WTC11 (cell line): ENCODE measurements around the gene DUSP6. TPM values are rescaled to one million over a fixed set of nuclear protein-coding genes. Genes with fewer than 3 reads are reported as not detected.

Experiments used
- ATAC-seq: fragments of 200-7000 bp; cut with Tn5 transposase; 2 replicates; pipeline ENCODE4 v1.10.0; 2021; ENCODE audit warnings: mild to moderate bottlenecking, moderate library complexity
- CTCF ChIA-PET: fragments of 300-600 bp; sonication (Branson Sonifier 250); formaldehyde crosslinking; loops from one replicate; lab custom pipeline; 2021; ENCODE audit warnings: antibody characterized with exemption; lab: Charles Lee
- POLR2A ChIA-PET: fragments of 350-600 bp; sonication (Branson Sonifier 250); formaldehyde crosslinking; loops from one replicate; lab custom pipeline; 2021; ENCODE audit warnings: antibody characterized with exemption; lab: Charles Lee
- DNase-seq: peaks from one replicate; pipeline ENCODE4 v3.0.0; 2021; ENCODE audit warnings: low spot score
- H3K27ac Mint-ChIP-seq: 2 replicates; pipeline ENCODE4 v1.8.0; 2021; ENCODE audit warnings: mixed read lengths
- H3K27me3 Mint-ChIP-seq: 2 replicates; pipeline ENCODE4 v1.8.0; 2021; ENCODE audit warnings: low read depth, mild to moderate bottlenecking, moderate library complexity, mixed read lengths
- H3K36me3 Mint-ChIP-seq: 2 replicates; pipeline ENCODE4 v1.8.0; 2021; ENCODE audit warnings: mixed read lengths
- H3K4me1 Mint-ChIP-seq: 2 replicates; pipeline ENCODE4 v1.8.0; 2022; ENCODE audit warnings: mixed read lengths
- H3K4me3 Mint-ChIP-seq: 2 replicates; pipeline ENCODE4 v1.8.0; 2021; ENCODE audit warnings: mild to moderate bottlenecking, moderate library complexity, mixed read lengths
- H3K9me3 Mint-ChIP-seq: 2 replicates; pipeline ENCODE4 v1.8.0; 2021; ENCODE audit warnings: mixed read lengths
- GABPB1 ChIP-seq: sonication (generic); formaldehyde crosslinking; IDR thresholded peaks from 2 replicates; pipeline ENCODE4 v1.8.1; 2023; ENCODE audit warnings: mild to moderate bottlenecking, missing genetic modification reagents
- GTF2I ChIP-seq: fragments of 250-450 bp; sonication (Bioruptor Pico); conservative IDR thresholded peaks from 2 replicates; pipeline ENCODE4 v1.4.0; 2021; ENCODE audit warnings: mild to moderate bottlenecking
- HMGA2 ChIP-seq: fragments of 250-450 bp; sonication (Bioruptor Pico); IDR thresholded peaks from 2 replicates; pipeline ENCODE4 v1.4.0; 2021; ENCODE audit warnings: mild to moderate bottlenecking, moderate library complexity
- RELA ChIP-seq: sonication (generic); formaldehyde crosslinking; IDR thresholded peaks from 2 replicates; pipeline ENCODE4 v1.8.1; 2022; ENCODE audit warnings: missing genetic modification reagents, mild to moderate bottlenecking, borderline replicate concordance
- SMAD4 ChIP-seq: sonication (generic); formaldehyde crosslinking; IDR thresholded peaks from 2 replicates; pipeline ENCODE4 v1.8.0; 2022; ENCODE audit warnings: mild to moderate bottlenecking, missing genetic modification reagents
- ZNF121 ChIP-seq: sonication (generic); formaldehyde crosslinking; IDR thresholded peaks from 2 replicates; pipeline ENCODE4 v1.8.0; 2023; ENCODE audit warnings: missing genetic modification reagents
- total RNA-seq: library from RNA; stranded (reverse); gene quantifications from 3 replicates; pipeline ENCODE4 v1.2.3, GENCODE V29; 2021
- TF ChIP-seq, protein P1 (sequence below): sonication (generic); formaldehyde crosslinking; IDR thresholded peaks from 2 replicates; pipeline ENCODE4 v1.8.1; 2022; ENCODE audit warnings: missing genetic modification reagents, borderline replicate concordance
- TF ChIP-seq, protein P2 (sequence below): sonication (generic); formaldehyde crosslinking; conservative IDR thresholded peaks from 2 replicates; pipeline ENCODE4 v1.8.1; 2022; ENCODE audit warnings: mild to moderate bottlenecking, missing genetic modification reagents
- TF ChIP-seq, protein P3 (sequence below): sonication (generic); formaldehyde crosslinking; IDR thresholded peaks from 2 replicates; pipeline ENCODE4 v1.8.1; 2023; ENCODE audit warnings: mild to moderate bottlenecking, missing genetic modification reagents, moderate library complexity
- TF ChIP-seq, protein P4 (sequence below): sonication (generic); formaldehyde crosslinking; IDR thresholded peaks from 2 replicates; pipeline ENCODE4 v1.8.1; 2022; ENCODE audit warnings: mild to moderate bottlenecking, missing genetic modification reagents, moderate library complexity, borderline replicate concordance
- TF ChIP-seq, protein P5 (sequence below): sonication (generic); formaldehyde crosslinking; IDR thresholded peaks from 2 replicates; pipeline ENCODE4 v1.8.1; 2023; ENCODE audit warnings: mild to moderate bottlenecking, missing genetic modification reagents
- TF ChIP-seq, protein P6 (sequence below): fragments of 250-450 bp; sonication (Bioruptor Pico); IDR thresholded peaks from 2 replicates; pipeline ENCODE4 v1.9.0; 2021; ENCODE audit warnings: moderate library complexity, mild to moderate bottlenecking, inconsistent platforms, borderline replicate concordance
- TF ChIP-seq, protein P7 (sequence below): sonication (generic); formaldehyde crosslinking; IDR thresholded peaks from 2 replicates; pipeline ENCODE4 v1.8.1; 2023; ENCODE audit warnings: mild to moderate bottlenecking, missing genetic modification reagents

DUSP6 gene
- total RNA-seq, 1 experiment from 2014 or later, result 245 TPM

DNA sequence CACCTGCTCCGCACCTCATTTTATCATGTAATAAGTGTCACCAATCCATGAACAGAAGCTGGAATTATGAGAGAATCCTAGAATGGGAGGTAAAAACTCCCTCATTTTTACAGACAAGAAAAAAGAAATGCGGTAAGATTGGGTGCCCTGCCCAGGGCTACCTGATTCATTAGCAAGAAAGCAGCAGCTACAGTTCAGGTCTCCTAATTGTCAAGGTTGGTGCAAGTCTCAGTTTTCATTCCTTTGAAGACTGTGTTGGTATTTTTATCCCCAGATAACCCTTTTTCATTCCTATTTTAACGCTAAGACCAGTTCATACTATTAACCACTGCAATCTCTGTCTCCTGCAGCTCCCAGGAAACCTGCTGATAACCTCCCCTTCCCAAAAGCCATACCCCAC lies 6.9 kb downstream of the DUSP6 start:
- H3K4me3 Mint-ChIP-seq, result peak overlapping the region; percentile 97

DNA sequence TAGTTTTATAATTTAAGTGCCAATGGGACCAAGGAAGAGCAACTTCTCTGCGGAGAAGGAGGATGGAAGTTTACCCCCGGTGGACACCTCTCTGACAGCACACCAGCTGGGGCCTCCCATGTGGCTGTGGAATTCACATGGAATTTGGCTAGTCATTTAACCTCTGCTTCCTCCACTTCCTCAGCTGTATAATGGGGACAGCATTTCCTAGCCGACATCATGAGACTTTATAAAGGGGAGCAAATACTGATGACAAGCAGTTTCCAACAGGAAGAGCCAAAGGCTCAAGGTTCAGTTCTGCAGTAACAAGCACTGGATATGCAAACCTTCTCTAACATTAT lies 7.5 kb downstream of the DUSP6 start:
- CTCF ChIA-PET, result no interaction called here
- Mint-ChIP-seq H3K4me3 (no peak overlapping the region), H3K9me3 (no peaks in the 10 kb centered on the region), H3K27me3 (peaks cover 3% of the 10 kb centered on the region; the same call in 1 of the 2 replicates), H3K4me1 (peaks cover 68% of the 10 kb centered on the region), H3K36me3 (peaks cover 25% of the 10 kb centered on the region), H3K27ac (no peak overlapping the region)
- POLR2A ChIA-PET, result interaction anchor here (2.8 to 3.5 kb wide), 2 partner anchors 10 to 107 kb away, joined by 19 read pairs; no protein-coding TSS in a partner anchor
- no peak for DNase-seq
- ATAC-seq, result no peak
- TF ChIP-seq GTF2I, result peak; percentile 78
- TF ChIP-seq, protein P1, sequence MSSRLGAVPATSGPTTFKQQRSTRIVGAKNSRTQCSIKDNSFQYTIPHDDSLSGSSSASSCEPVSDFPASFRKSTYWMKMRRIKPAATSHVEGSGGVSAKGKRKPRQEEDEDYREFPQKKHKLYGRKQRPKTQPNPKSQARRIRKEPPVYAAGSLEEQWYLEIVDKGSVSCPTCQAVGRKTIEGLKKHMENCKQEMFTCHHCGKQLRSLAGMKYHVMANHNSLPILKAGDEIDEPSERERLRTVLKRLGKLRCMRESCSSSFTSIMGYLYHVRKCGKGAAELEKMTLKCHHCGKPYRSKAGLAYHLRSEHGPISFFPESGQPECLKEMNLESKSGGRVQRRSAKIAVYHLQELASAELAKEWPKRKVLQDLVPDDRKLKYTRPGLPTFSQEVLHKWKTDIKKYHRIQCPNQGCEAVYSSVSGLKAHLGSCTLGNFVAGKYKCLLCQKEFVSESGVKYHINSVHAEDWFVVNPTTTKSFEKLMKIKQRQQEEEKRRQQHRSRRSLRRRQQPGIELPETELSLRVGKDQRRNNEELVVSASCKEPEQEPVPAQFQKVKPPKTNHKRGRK (CRISPR knock-in tag), result no peak

More for the DNA sequence above, 6.9 kb downstream of the DUSP6 start:
- H3K27me3 Mint-ChIP-seq, result peaks cover 3% of the 10 kb centered on the region
- DNase-seq (no peak), ATAC-seq (no peak; the same call in 1 of the 2 replicates)
- peak overlapping the region; percentile 81 for H3K27ac Mint-ChIP-seq
- no peak for TF ChIP-seq RELA (CRISPR knock-in tag)
- TF ChIP-seq GTF2I, result no peak
- no peak for TF ChIP-seq ZNF121 (CRISPR knock-in tag)
- TF ChIP-seq GABPB1 (CRISPR knock-in tag), result no peak
- TF ChIP-seq, protein P2, sequence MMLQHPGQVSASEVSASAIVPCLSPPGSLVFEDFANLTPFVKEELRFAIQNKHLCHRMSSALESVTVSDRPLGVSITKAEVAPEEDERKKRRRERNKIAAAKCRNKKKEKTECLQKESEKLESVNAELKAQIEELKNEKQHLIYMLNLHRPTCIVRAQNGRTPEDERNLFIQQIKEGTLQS (CRISPR knock-in tag), result no peak
- no peak for TF ChIP-seq SMAD4 (CRISPR knock-in tag)
- TF ChIP-seq, protein P3, sequence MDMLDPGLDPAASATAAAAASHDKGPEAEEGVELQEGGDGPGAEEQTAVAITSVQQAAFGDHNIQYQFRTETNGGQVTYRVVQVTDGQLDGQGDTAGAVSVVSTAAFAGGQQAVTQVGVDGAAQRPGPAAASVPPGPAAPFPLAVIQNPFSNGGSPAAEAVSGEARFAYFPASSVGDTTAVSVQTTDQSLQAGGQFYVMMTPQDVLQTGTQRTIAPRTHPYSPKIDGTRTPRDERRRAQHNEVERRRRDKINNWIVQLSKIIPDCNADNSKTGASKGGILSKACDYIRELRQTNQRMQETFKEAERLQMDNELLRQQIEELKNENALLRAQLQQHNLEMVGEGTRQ (CRISPR knock-in tag), result no peak
- TF ChIP-seq, protein P4, sequence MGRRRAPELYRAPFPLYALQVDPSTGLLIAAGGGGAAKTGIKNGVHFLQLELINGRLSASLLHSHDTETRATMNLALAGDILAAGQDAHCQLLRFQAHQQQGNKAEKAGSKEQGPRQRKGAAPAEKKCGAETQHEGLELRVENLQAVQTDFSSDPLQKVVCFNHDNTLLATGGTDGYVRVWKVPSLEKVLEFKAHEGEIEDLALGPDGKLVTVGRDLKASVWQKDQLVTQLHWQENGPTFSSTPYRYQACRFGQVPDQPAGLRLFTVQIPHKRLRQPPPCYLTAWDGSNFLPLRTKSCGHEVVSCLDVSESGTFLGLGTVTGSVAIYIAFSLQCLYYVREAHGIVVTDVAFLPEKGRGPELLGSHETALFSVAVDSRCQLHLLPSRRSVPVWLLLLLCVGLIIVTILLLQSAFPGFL, result no peak
- TF ChIP-seq, protein P5, sequence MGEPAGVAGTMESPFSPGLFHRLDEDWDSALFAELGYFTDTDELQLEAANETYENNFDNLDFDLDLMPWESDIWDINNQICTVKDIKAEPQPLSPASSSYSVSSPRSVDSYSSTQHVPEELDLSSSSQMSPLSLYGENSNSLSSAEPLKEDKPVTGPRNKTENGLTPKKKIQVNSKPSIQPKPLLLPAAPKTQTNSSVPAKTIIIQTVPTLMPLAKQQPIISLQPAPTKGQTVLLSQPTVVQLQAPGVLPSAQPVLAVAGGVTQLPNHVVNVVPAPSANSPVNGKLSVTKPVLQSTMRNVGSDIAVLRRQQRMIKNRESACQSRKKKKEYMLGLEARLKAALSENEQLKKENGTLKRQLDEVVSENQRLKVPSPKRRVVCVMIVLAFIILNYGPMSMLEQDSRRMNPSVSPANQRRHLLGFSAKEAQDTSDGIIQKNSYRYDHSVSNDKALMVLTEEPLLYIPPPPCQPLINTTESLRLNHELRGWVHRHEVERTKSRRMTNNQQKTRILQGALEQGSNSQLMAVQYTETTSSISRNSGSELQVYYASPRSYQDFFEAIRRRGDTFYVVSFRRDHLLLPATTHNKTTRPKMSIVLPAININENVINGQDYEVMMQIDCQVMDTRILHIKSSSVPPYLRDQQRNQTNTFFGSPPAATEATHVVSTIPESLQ (CRISPR knock-in tag), result no peak
- TF ChIP-seq, protein P6, sequence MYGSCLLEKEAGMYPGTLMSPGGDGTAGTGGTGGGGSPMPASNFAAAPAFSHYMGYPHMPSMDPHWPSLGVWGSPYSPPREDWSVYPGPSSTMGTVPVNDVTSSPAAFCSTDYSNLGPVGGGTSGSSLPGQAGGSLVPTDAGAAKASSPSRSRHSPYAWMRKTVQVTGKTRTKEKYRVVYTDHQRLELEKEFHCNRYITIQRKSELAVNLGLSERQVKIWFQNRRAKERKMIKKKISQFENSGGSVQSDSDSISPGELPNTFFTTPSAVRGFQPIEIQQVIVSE (CRISPR knock-in tag), result no peak
- TF ChIP-seq HMGA2, result no peak
- TF ChIP-seq, protein P7, sequence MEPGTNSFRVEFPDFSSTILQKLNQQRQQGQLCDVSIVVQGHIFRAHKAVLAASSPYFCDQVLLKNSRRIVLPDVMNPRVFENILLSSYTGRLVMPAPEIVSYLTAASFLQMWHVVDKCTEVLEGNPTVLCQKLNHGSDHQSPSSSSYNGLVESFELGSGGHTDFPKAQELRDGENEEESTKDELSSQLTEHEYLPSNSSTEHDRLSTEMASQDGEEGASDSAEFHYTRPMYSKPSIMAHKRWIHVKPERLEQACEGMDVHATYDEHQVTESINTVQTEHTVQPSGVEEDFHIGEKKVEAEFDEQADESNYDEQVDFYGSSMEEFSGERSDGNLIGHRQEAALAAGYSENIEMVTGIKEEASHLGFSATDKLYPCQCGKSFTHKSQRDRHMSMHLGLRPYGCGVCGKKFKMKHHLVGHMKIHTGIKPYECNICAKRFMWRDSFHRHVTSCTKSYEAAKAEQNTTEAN, result no peak
- POLR2A ChIA-PET, result interaction anchor here (0.8 to 3.5 kb wide), 6 partner anchors 9 to 266 kb away, joined by 3 to 19 read pairs (median 4); no protein-coding TSS in a partner anchor
- H3K9me3 Mint-ChIP-seq, result no peaks in the 10 kb centered on the region
- CTCF ChIA-PET, result interaction anchor here (0.8 to 2.3 kb wide), 11 partner anchors 9 to 393 kb away, joined by 3 to 13 read pairs (median 4); partner anchors contain the start of gene GALNT4
- H3K4me1 Mint-ChIP-seq, result peaks cover 68% of the 10 kb centered on the region
- H3K36me3 Mint-ChIP-seq, result peaks cover 31% of the 10 kb centered on the region
